ENCODE measurements around the gene NXN.
A peak's percentile ranks its signal among the peaks of the same experiment; 100 is the strongest.

NXN gene

DNA sequence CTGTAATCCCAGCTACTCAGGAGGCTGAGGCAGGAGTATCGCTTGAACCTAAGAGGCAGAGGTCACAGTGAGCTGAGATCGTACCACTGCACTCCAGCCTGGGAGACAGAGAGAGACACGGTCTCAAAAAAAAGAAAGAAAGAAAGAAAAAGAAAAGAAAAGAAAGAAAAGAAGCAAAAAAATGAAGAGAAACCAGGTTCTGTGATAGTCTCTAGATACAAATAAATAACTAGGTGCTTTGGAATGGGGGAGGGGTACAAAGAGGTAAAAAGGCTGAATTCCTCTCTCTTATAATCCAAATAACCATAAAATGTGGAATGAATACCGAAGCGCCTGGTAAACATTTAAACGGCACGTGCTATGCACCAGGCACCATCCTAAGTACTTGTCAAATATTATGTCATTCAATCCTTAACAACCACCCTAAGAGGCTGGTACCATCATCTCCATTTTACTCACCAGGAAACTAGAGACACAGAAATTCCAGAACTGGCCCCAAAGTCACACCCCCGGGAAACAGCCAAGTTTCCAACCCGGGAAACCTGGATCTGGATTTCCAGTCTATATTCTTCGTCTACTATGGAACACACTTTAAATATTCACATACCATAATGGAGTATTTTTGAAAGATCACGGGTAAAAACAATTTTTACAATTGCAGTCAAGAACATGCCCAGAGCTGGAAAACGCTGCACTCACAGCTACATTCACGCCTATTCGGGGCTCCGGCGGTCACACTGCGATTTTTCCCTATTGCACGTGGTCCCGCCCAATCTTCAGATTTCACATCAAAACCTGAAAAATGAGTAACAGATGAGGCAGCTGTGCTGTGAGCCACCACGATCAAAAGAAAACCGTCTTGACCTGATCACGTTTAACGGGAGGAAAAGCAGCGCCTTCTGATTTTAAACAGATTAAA, 10.5 kb downstream of the NXN start:
- no peak overlapping the region for H3K23ac ChIP-seq (ENCODE audit: low read length in 2 of 2)
- H3K9me3 ChIP-seq (ENCODE audit: control insufficient read depth, low read length), result no peaks in the 10 kb centered on the region
- peak overlapping the region in 1 of 2 experiments; percentile 64 for H3K4me3 ChIP-seq (ENCODE audit: insufficient read depth in 1 of 2, low read depth in 1 of 2, low read length in 2 of 2)
- no peak overlapping the region for H2BK15ac ChIP-seq (ENCODE audit: low read depth, poor library complexity, severe bottlenecking)
- H3K36me3 ChIP-seq (ENCODE audit: control insufficient read depth in 1 of 2, insufficient read depth in 2 of 2, low read depth in 1 of 2, low read length in 2 of 2), result peaks cover 0 to 20% of the 10 kb centered on the region in 2 experiments
- no peak overlapping the region for H2AK5ac ChIP-seq (ENCODE audit: low read length, severe bottlenecking)
- H2BK5ac ChIP-seq (ENCODE audit: low read depth, low read length, poor library complexity, severe bottlenecking), result no peak overlapping the region
- peak overlapping the region in 1 of 2 experiments; percentile 3 for H3K18ac ChIP-seq (ENCODE audit: low read depth in 1 of 2, low read length in 2 of 2)
- no peak overlapping the region for H2AFZ ChIP-seq (ENCODE audit: low read depth, low read length)
- H3K4me1 ChIP-seq (ENCODE audit: control insufficient read depth, insufficient read depth, low read depth, low read length), result peaks cover 30% of the 10 kb centered on the region
- no peak overlapping the region for H4K8ac ChIP-seq (ENCODE audit: low read length)
- H3K79me1 ChIP-seq (replicated peaks; ENCODE audit: low read length, poor library complexity, severe bottlenecking), result peaks cover 35% of the 10 kb centered on the region
- 87% methylated on average over 23 of the region's 24 CpGs for WGBS
- H4K91ac ChIP-seq (ENCODE audit: low read length), result no peak overlapping the region
- peak overlapping the region in 1 of 2 experiments; percentile 55 for H3K4ac ChIP-seq (ENCODE audit: low read depth in 1 of 2, low read length in 2 of 2)
- no peak overlapping the region for H3K27ac ChIP-seq (ENCODE audit: low read length, poor library complexity, severe bottlenecking)
- no peak overlapping the region for H3K14ac ChIP-seq (ENCODE audit: low read length in 2 of 2)
- no peak overlapping the region for H3K4me2 ChIP-seq (ENCODE audit: low read length, poor library complexity, severe bottlenecking)
- peak overlapping the region; percentile 73 for H3K9ac ChIP-seq (ENCODE audit: low read length)
- H3K27me3 ChIP-seq (ENCODE audit: control insufficient read depth in 1 of 2, insufficient read depth in 1 of 2, low read length in 2 of 2), result peaks cover 0 to 25% of the 10 kb centered on the region in 2 experiments
- no peak for DNase-seq
- no peak overlapping the region for H2BK120ac ChIP-seq (ENCODE audit: low read depth, low read length)
- H2BK12ac ChIP-seq (ENCODE audit: low read length in 2 of 2), result no peak overlapping the region

DNA sequence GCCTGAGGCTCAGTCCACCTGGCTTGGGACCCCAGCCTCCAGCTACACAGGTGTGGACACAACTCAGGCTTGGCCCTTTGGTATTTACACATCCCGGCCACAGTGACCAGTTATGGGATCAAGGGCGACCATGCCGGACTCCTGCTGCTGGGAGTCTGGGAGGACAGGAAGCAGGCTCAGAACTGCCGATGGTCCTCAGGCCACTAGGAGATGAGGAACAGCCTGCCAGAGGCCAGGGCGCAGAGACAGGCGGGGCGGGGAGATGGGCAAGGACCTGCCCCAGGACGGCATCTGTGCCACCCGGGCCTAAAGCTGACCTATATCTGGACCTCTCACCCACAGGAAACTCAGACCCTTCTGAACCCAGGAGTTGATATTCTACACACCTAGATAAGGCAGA, 12.5 kb downstream of the NXN start:
- peak overlapping the region in 1 of 2 experiments; percentile 0 for H3K14ac ChIP-seq (ENCODE audit: low read length in 2 of 2)
- H2BK12ac ChIP-seq (ENCODE audit: low read length in 2 of 2), result peak overlapping the region; percentile 6 to 61
- peak overlapping the region; percentile 8 to 82 for H3K18ac ChIP-seq (ENCODE audit: low read depth in 1 of 2, low read length in 2 of 2)
- peaks cover 32% of the 10 kb centered on the region for H3K79me1 ChIP-seq (replicated peaks; ENCODE audit: low read length, poor library complexity, severe bottlenecking)
- H3K27ac ChIP-seq (ENCODE audit: low read length, poor library complexity, severe bottlenecking), result no peak overlapping the region
- H2AK5ac ChIP-seq (ENCODE audit: low read length, severe bottlenecking), result peak overlapping the region; percentile 47
- H3K4me3 ChIP-seq (ENCODE audit: insufficient read depth in 1 of 2, low read depth in 1 of 2, low read length in 2 of 2), result no peak overlapping the region
- DNase-seq, result no peak
- WGBS, result 96% methylated on average over 7 of the region's 9 CpGs
- H3K27me3 ChIP-seq (ENCODE audit: control insufficient read depth in 1 of 2, insufficient read depth in 1 of 2, low read length in 2 of 2), result peaks cover 0 to 22% of the 10 kb centered on the region in 2 experiments
- H3K4me1 ChIP-seq (ENCODE audit: control insufficient read depth, insufficient read depth, low read depth, low read length), result peaks cover 31% of the 10 kb centered on the region
- peaks cover 0 to 16% of the 10 kb centered on the region in 2 experiments for H3K36me3 ChIP-seq (ENCODE audit: control insufficient read depth in 1 of 2, insufficient read depth in 2 of 2, low read depth in 1 of 2, low read length in 2 of 2)
- no peak overlapping the region for H4K8ac ChIP-seq (ENCODE audit: low read length)
- peak overlapping the region; percentile 95 for H2BK15ac ChIP-seq (ENCODE audit: low read depth, poor library complexity, severe bottlenecking)
- H3K4me2 ChIP-seq (ENCODE audit: low read length, poor library complexity, severe bottlenecking), result no peak overlapping the region
- H3K9me3 ChIP-seq (ENCODE audit: control insufficient read depth, low read length), result no peaks in the 10 kb centered on the region
- H4K91ac ChIP-seq (ENCODE audit: low read length), result peak overlapping the region; percentile 8
- no peak overlapping the region for H3K9ac ChIP-seq (ENCODE audit: low read length)
- H2BK5ac ChIP-seq (ENCODE audit: low read depth, low read length, poor library complexity, severe bottlenecking), result no peak overlapping the region
- peak overlapping the region in 1 of 2 experiments; percentile 48 for H3K4ac ChIP-seq (ENCODE audit: low read depth in 1 of 2, low read length in 2 of 2)
- no peak overlapping the region for H3K23ac ChIP-seq (ENCODE audit: low read length in 2 of 2)
- no peak overlapping the region for H2BK120ac ChIP-seq (ENCODE audit: low read depth, low read length)
- no peak overlapping the region for H2AFZ ChIP-seq (ENCODE audit: low read depth, low read length)

DNA sequence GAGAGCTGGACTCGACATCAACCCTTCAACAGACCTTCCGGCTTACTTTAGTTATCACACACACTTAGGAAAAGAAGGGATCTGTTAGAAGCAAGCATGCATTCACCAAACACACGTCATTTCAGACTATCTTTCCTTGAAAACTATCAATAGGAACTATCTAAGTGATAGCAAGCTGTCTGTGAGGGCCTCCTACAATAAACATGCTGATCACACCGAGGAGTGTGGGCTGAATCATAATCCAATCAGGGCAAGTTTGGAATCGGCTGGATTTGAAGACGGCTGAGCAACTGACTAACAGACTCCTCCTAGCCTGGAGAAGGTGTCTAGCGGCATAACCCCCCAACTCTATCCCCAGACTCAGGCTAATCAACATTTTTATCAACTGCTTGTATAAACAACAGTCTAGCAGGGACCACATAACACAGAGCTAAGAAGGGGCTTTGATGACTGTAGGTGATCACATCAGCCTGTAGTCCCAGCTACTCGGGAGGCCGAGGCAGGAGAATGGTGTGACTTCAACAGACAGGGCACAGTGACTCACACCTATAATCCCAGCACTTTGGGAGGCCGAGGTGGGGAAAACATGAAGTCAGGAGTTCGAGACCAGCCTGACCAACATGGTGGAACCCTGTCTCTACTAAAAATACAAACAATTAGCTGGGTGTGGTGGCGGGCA, 14.1 kb downstream of the NXN start:
- Histone ChIP-seq H3K9ac (ENCODE audit: low read length) (no peak overlapping the region), H2AFZ (ENCODE audit: low read depth, low read length) (no peak overlapping the region), H3K4ac (ENCODE audit: low read depth in 1 of 2, low read length in 2 of 2) (no peak overlapping the region), H3K36me3 (ENCODE audit: control insufficient read depth in 1 of 2, insufficient read depth in 2 of 2, low read depth in 1 of 2, low read length in 2 of 2) (peaks cover 0 to 14% of the 10 kb centered on the region in 2 experiments), H2BK12ac (ENCODE audit: low read length in 2 of 2) (peak overlapping the region in 1 of 2 experiments; percentile 59), H3K79me1 (replicated peaks; ENCODE audit: low read length, poor library complexity, severe bottlenecking) (peaks cover 29% of the 10 kb centered on the region), H4K8ac (ENCODE audit: low read length) (peak overlapping the region; percentile 35), H3K23ac (ENCODE audit: low read length in 2 of 2) (no peak overlapping the region), H2AK5ac (ENCODE audit: low read length, severe bottlenecking) (no peak overlapping the region), H3K4me3 (ENCODE audit: insufficient read depth in 1 of 2, low read depth in 1 of 2, low read length in 2 of 2) (no peak overlapping the region), H3K9me3 (ENCODE audit: control insufficient read depth, low read length) (no peaks in the 10 kb centered on the region), H2BK120ac (ENCODE audit: low read depth, low read length) (no peak overlapping the region), H3K18ac (ENCODE audit: low read depth in 1 of 2, low read length in 2 of 2) (peak overlapping the region; percentile 16 to 78), H3K4me2 (ENCODE audit: low read length, poor library complexity, severe bottlenecking) (no peak overlapping the region), H3K14ac (ENCODE audit: low read length in 2 of 2) (no peak overlapping the region), H4K91ac (ENCODE audit: low read length) (peak overlapping the region; percentile 18), H2BK5ac (ENCODE audit: low read depth, low read length, poor library complexity, severe bottlenecking) (no peak overlapping the region), H3K4me1 (ENCODE audit: control insufficient read depth, insufficient read depth, low read depth, low read length) (peaks cover 28% of the 10 kb centered on the region), H2BK15ac (ENCODE audit: low read depth, poor library complexity, severe bottlenecking) (no peak overlapping the region), H3K27ac (ENCODE audit: low read length, poor library complexity, severe bottlenecking) (no peak overlapping the region), H3K27me3 (ENCODE audit: control insufficient read depth in 1 of 2, insufficient read depth in 1 of 2, low read length in 2 of 2) (peaks cover 0 to 21% of the 10 kb centered on the region in 2 experiments)
- 23% methylated on average over 12 of the region's 12 CpGs for WGBS
- DNase-seq, result peak; percentile 92

DNA sequence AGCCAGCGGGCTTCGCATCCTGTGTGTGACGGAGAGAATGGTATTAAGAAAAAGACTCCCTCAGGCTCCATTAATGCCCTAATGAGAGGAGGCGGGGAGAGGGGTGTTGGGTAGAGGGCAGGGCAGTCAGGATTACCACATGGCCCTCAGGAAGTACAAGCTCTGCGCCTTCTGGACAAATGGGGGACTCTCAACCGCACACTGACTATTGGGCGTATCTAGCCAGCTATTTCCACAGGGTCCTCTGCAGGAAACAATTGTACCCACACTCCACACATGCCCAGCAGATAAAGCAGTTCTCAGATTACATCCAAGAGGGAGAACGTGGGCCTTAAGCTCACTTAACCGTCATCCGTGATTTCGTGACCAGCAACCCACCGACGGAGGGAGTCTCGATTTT, 14.7 kb downstream of the NXN start:
- Histone ChIP-seq H3K36me3 (ENCODE audit: control insufficient read depth in 1 of 2, insufficient read depth in 2 of 2, low read depth in 1 of 2, low read length in 2 of 2) (peaks cover 0 to 14% of the 10 kb centered on the region in 2 experiments), H4K8ac (ENCODE audit: low read length) (peak overlapping the region; percentile 45), H3K23ac (ENCODE audit: low read length in 2 of 2) (no peak overlapping the region), H2BK12ac (ENCODE audit: low read length in 2 of 2) (peak overlapping the region; percentile 54 to 70), H2BK5ac (ENCODE audit: low read depth, low read length, poor library complexity, severe bottlenecking) (no peak overlapping the region), H3K27me3 (ENCODE audit: control insufficient read depth in 1 of 2, insufficient read depth in 1 of 2, low read length in 2 of 2) (peaks cover 0 to 17% of the 10 kb centered on the region in 2 experiments), H2AK5ac (ENCODE audit: low read length, severe bottlenecking) (no peak overlapping the region), H3K79me1 (replicated peaks; ENCODE audit: low read length, poor library complexity, severe bottlenecking) (peaks cover 28% of the 10 kb centered on the region), H3K9ac (ENCODE audit: low read length) (no peak overlapping the region), H3K27ac (ENCODE audit: low read length, poor library complexity, severe bottlenecking) (no peak overlapping the region), H3K4me2 (ENCODE audit: low read length, poor library complexity, severe bottlenecking) (no peak overlapping the region), H2BK15ac (ENCODE audit: low read depth, poor library complexity, severe bottlenecking) (no peak overlapping the region), H3K9me3 (ENCODE audit: control insufficient read depth, low read length) (no peaks in the 10 kb centered on the region), H4K91ac (ENCODE audit: low read length) (peak overlapping the region; percentile 31), H3K4me1 (ENCODE audit: control insufficient read depth, insufficient read depth, low read depth, low read length) (peaks cover 24% of the 10 kb centered on the region), H3K4me3 (ENCODE audit: insufficient read depth in 1 of 2, low read depth in 1 of 2, low read length in 2 of 2) (no peak overlapping the region), H3K4ac (ENCODE audit: low read depth in 1 of 2, low read length in 2 of 2) (peak overlapping the region in 1 of 2 experiments; percentile 56), H2BK120ac (ENCODE audit: low read depth, low read length) (no peak overlapping the region), H3K18ac (ENCODE audit: low read depth in 1 of 2, low read length in 2 of 2) (peak overlapping the region; percentile 16 to 78), H2AFZ (ENCODE audit: low read depth, low read length) (no peak overlapping the region), H3K14ac (ENCODE audit: low read length in 2 of 2) (peak overlapping the region in 1 of 2 experiments; percentile 57)
- no peak for DNase-seq
- 44% methylated on average over 14 of the region's 14 CpGs for WGBS
